NCI-H146 treated with DMSO at 0.1 percent for 48 hours (cell line): ENCODE results near the gene COX5A.
"Not testable (repeated sequence)": the region's sequence is repeated elsewhere in the genome, so short reads cannot be mapped to it uniquely, and the experiment has no call there.

Source experiments
- DNase-seq: peaks from one replicate; lab custom pipeline; 2025; ENCODE audit not compliant: unreplicated experiment; lab: John Stamatoyannopoulos, UW

The COX5A gene

DNA sequence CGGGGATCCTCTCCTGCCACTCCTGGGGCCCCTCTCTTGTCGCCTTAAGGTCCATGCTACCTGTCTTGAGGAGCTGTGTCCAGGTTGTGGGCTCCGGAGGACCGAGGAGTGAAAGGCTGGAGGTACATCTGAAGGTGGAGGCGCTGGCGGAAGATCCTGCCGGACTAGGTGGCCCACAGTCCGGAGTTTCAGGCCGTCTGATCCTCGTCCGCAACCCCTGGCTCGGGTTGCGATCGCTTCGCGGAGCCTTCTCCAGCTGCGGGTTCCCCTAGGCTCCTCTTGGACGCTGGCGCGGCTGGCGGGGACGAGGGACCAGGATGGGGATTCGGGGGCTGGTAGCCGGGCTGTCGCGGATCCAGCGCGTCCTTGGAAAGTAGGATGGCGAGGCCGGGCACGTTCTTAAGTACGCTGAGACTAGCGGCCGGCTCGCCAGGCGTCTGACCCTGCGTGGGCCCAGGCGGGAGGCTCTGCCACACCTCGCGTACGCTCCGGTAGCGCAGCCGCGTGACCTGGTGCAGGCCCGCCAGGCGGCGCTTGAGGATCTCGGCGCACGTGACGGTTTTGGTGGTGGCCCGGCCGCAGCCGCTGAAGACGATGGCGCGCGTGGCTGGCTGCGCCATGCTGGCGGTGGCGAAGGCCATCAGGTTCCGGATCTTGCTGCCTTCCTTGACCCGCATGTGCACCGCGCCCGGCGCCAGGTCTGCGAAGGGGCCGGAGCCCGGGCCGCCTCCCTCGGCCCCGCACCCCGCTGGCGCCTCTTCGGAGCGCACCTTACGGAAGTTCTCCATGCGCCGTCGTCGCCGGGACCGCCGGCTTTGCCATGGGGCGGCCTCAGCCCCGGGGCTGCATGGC lies 18.1 kb upstream of the COX5A start:
- DNase-seq, result no peak

DNA sequence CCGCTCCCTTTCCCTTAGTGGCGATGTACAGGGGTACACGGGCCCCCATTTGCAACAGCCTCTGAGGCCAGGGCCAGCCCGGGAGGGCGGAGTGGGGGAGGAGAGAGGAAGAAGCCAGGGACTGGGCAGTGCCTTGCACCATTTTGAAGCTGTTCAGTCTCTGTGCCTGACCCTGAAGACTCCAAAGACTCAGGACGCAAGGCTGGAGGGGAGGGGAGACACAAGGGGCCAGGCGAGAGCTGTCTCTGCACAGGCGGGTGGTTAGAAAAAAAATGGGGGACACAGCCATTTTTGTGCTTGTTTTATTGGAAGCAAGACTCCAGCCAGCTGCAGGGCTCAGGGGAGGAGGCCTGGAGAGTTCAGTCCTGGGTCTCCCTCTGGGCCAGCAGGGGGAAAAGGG lies 17.1 kb upstream of the COX5A start:
- DNase-seq, result no peak

DNA sequence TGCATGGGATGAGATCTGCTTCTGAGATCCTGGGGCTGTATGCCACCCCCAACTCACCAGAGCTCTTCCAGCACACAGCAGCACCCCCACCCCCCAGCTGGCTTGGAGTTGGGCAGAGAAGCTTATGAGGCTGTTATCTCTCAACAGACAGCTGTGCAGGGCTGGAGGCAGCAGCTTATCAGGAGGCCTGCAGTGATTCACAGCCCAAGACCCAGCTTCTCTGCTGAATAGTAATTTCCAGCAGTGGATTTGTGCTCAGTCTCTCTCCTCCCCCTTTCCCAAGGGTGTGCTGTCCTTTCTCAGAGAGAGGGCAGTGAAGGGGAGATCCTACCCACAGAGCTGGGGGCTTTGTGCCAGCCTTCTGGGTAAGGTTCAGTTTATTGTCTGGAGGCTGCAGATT lies 16.6 kb upstream of the COX5A start:
- no peak for DNase-seq

- DNase-seq, result no peak
Observed at GRCh38 chr15:74951006-74951405, 13.1 kb upstream of the COX5A start.

DNA sequence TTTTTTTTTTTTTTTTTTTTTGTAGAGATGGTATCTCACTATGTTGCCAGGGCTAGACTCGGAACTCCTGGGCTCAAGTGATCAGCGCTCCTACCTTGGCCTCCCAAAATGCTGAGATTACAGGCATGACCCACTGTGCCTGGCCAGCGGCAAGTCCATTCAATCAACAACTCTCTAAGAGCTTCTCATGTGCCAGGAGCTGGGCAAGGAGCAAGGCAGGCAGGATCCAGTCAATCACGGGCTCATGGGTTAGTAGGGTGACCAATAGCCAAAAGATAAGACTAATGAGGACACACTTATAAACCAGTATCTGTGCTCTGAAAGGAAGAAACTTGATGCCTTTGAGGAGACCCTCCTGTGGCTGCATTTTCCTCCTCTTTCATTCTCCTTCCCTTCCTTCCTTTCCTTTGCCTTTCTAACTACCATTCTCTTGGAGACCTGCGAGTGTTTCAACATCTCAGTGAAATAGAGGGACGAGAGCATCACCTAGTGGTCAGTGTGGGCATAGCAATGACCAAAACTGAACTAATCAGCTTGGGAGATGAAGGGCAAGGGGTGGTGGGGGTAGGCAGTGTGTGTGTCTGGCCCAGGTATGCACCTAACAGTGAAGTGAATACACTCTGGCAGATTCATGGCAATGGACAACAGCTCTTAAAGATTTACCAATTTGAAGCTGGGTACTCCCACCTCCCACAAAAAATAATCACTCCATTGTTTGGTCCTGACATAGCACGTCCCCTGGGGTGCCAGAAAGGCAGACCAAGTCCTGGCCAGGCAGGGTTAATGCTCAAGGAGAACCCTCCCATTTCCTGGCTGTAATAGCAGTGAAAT lies 12.4 kb upstream of the COX5A start:
- peak; percentile 39 for DNase-seq

DNA sequence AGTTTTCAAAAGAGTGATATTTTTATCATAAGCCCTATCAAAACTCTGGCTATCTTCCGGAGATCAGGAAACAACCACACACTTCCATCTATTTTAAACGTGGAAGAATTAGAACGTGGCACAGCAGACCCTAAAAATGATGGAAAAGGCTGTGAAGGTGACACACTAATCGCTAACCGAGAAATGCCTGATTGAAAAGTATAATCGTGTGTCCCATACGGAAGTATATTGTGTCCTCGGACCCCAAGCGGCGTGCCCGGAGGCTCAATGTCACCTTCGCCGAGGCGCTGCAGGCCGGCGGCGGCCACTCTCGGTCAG lies 642 bp downstream of the COX5A start:
- peak; percentile 11 for DNase-seq

- DNase-seq, result not testable (repeated sequence)
Observed at GRCh38 chr15:74935193-74935592, 2.7 kb downstream of the COX5A start.

- no peak for DNase-seq
Observed at GRCh38 chr15:74933573-74933972, 4.3 kb downstream of the COX5A start.

- DNase-seq, result no peak
Observed at GRCh38 chr15:74928771-74929198, 9.1 kb downstream of the COX5A start.

GRCh38 chr15:74924525-74924924 lies 13.3 kb downstream of the COX5A start:
- no peak for DNase-seq

GRCh38 chr15:74920456-74920855 lies 17.4 kb downstream of the COX5A start:
- DNase-seq, result no peak

DNA sequence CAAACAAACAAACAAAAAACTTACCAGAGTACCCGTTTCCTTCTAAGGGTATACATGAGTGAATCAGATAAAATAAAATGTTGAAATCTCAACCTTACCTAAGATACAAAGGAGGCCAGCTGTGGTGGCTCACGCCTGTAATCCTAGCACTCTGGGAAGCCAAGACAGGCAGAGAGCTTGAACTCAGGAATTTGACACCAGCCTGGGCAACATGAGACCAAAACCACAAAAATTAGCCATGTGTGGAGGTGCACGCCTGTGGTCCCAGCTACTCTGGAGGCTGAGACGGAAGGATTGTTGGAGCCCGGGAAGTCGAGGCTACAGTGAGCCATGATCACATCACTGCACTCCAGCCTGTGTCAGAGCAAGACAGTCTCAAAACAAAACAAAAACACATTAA lies 20.2 kb downstream of the COX5A start:
- no peak for DNase-seq

DNA sequence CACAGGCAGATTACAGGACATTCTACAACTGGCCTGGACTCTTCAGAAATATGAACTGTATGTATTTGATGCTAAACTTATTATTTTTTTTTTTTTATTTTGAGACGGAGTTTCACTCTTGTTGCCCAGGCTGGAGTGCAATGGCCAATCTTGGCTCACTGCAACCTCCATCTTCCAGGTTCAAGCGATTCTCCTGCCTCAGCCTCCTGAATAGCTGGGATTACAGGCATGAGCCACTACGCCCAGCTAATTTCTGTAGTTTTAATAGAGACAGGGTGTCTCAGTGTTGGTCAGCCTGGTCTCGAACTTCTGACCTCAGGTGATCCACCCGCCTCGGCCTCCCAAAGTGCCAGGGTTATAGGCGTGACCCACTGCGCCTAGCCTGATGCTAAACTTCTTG lies 24.1 kb downstream of the COX5A start:
- not testable (repeated sequence) for DNase-seq

GRCh38 chr15:74913041-74913440 lies 24.8 kb downstream of the COX5A start:
- no peak for DNase-seq

DNA sequence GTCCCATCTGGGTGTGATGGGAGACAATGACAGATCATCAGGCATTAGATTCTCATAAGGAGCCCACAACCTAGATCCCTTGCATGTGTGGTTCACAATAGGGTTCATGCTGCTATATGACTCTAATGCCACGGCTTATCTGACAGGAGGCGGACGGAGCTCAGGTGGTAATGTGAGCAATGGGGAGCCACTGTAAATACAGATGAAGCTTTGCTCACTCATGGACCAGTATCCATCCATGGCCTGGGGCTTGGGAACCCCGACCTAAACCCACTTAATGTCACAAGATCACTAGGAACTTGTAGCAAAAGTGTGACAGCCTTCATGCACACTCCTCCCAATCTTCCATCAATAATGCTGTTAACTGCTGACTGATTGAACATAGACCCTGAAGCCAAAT lies 29.2 kb downstream of the COX5A start:
- no peak for DNase-seq

DNA sequence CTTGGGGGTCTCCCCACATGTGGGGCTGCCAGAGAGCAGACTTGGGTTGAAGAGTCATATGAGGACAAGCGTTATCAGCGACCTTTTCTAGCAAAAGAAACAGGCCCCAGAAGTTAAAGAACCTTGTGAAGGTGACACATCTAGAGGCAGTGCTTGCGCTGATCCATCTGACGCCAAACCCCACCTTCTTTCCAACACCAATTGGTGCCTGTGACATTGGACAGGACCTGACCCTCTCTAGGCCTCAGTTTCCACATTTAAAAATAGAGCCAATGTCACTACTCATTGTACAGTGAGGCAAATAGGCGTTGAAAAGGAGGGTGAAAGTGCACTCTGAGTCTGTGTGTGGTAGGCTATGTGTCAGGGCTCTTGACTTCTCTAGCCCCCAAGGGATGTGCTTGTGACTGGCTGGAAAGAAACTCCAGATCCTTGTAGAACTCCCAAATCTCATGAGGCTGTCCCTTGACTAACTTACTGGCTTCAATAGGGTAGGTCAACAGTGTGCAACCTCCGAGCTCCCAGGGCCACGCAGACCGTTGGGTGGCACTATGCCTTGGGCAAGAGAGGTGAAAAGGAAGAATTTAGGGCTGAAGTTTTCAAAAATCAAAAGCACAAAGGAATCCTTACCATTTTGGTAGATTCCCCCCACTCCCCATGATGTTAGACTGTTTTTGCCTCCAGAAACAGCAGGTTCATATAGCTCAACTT lies 30.6 kb downstream of the COX5A start:
- no peak for DNase-seq

DNA sequence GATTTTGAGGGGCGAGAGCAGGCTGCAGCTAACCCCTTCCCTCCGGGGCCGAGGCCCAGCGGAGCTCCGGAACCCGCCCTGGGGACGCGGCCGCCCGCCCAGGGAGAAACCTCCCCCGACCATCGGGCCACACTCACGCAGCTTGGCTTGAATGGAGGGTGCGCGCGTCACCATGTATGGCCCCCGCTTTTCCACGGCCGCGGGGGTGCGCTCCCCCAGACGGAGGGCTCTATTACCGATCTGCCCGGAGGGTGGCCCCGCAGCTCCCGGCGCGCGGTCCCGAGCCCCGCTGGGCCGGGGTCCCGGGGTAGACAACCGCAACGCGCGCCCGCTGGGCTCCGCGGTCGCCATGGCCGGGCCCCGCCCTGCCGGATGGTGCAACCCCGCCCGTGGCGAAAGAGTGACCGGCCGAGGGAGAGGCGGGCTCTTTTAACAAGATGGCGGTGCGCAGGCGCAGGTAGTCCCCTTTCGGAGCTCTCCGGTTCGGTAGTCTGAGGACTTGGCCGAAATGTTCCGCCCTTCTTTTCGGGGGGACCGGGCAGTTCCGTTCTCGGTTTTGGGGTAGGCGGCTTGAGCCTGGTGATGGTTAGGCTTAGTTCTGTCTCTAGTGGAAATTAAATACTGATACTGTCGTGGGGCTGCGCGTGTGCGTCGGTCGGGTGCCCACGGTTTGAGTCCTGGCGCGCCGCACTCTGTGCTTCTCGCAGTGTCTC lies 31.3 kb downstream of the COX5A start, which contains the start of gene FAM219B:
FAM219B (minus strand) TSS at position 402 of the 713 bp plus-strand sequence; CDS start at position 351, 51 bp downstream.
- peak; percentile 37 for DNase-seq

GRCh38 chr15:74906067-74906449 lies 31.8 kb downstream of the COX5A start:
- DNase-seq, result peak; percentile 11

GRCh38 chr15:74904190-74904805 lies 33.6 kb downstream of the COX5A start:
- no peak for DNase-seq

DNA sequence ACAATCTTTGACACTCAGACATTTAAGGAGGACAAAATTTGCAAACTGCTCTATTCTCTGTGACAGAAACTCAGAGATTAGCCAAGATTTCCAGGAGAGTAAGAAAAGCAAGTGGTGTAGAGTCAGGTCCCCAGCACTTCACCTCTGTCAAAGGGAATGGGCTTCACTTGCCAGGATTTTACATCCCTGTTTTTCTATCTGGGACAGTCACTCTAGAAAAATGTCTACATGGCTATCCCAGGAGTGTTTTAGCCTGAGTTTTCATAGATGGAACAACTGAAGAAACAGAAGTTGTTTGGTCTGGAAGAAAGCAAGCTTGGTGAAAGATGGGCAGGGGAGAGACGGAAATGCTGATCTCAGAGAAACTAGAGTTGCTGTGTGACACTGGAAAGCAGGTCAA lies 34.2 kb downstream of the COX5A start:
- DNase-seq, result no peak
